Transverse colon (tissue), 4 donors: Measurements from ENCODE around the gene PLCB2. TPM values are rescaled to one million over a fixed set of nuclear protein-coding genes. Genes with fewer than 3 reads are reported as not detected.
A peak's percentile ranks its signal among the peaks of the same experiment; 100 is the strongest.

ENCODE experiments used
- DNase-seq: peaks from one replicate; pipeline ENCODE4 v3.0.0-alpha.2; 2019
- H3K27ac ChIP-seq, 4 donors: fragments of 200-600 bp; sonication (generic); 2 replicates each; pipeline ENCODE4 v1.5.1; 2016 to 2018; ENCODE audit warnings: inconsistent platforms in 4 of 4
- H3K27me3 ChIP-seq: fragments of 200-600 bp; sonication (generic); 2 replicates; pipeline ENCODE4 v1.5.1; 2017; ENCODE audit warnings: inconsistent platforms
- H3K36me3 ChIP-seq, 4 donors: fragments of 200-600 bp; sonication (generic); 2 replicates each; pipeline ENCODE4 v1.5.1; 2017 to 2019; ENCODE audit warnings: inconsistent platforms in 4 of 4
- H3K4me1 ChIP-seq, 4 donors: fragments of 200-600 bp; sonication (generic); 2 replicates each; pipeline ENCODE4 v1.5.1; 2017 to 2020; ENCODE audit warnings: inconsistent platforms in 4 of 4
- H3K4me3 ChIP-seq, 4 donors: fragments of 200-600 bp; sonication (generic); 1 replicate in 1 of 4; 2 replicates in 3 of 4; pipeline versions ENCODE4 v1.5.1 to v1.6.1; 2017 to 2019; ENCODE audit warnings: inconsistent platforms in 4 of 4
- H3K9me3 ChIP-seq, 2 donors: fragments of 200-600 bp; sonication (generic); 2 replicates each; pipeline ENCODE4 v1.5.1; 2017 to 2019; ENCODE audit warnings: inconsistent platforms in 2 of 2
- CTCF ChIP-seq, 5 experiments: fragments of 200-600 bp in 3 of 5; fragments of 450-650 bp in 2 of 5; sonication (generic) in 3 of 5; IDR thresholded peaks; 1 replicate in 2 of 5; 2 replicates in 3 of 5; pipeline ENCODE4 v1.5.1; 2016 to 2017; ENCODE audit warnings: antibody characterized with exemption in 5 of 5, inconsistent platforms in 3 of 5, mild to moderate bottlenecking in 2 of 5, moderate library complexity in 1 of 5
- EP300 ChIP-seq: sonication (generic); formaldehyde crosslinking; IDR thresholded peaks from one replicate; pipeline ENCODE4 v1.6.1; 2017; ENCODE audit warnings: antibody characterized with exemption, low read depth
- POLR2A ChIP-seq: fragments of 450-650 bp; IDR thresholded peaks from one replicate; pipeline ENCODE4 v1.6.1; 2016; ENCODE audit warnings: antibody characterized with exemption, mild to moderate bottlenecking, moderate library complexity
- POLR2AphosphoS5 ChIP-seq, 3 donors: sonication (generic); formaldehyde crosslinking; IDR thresholded peaks; one replicate each; pipeline ENCODE4 v1.6.1; 2016; ENCODE audit warnings: antibody characterized with exemption in 3 of 3
- WGBS, 2 donors: methylation state at CpG; one replicate each; pipeline ENCODE4 v1.1.5; 2018; ENCODE audit warnings: low coverage in 1 of 2; 5-methylcytosine and 5-hydroxymethylcytosine counted together
- in situ Hi-C, 4 donors: fragments of 200-750 bp; cut with MboI; loops; one replicate each; pipeline versions ENCODE4 v1.15.0 to v1.15.1; 2017; ENCODE audit warnings: low sequenced_read_pairs in 3 of 4, low pct_ligation_motif_present in 1 of 4, low pct_unique_long_range_greater_than_20kb in 1 of 4
- intact Hi-C: fragments of 100-400 bp; cut with DNase I; formaldehyde crosslinking; loops from one replicate; pipeline ENCODE4 v1.15.1; 2023; ENCODE audit warnings: low total_unique reads
- total RNA-seq, 4 donors: library from RNA; depleted of rRNA; stranded (reverse); fragments of >200 nt; gene quantifications; one replicate each; pipeline ENCODE4 v1.1.0, GENCODE V29; 2016

PLCB2 gene
- total RNA-seq, 4 donors from 2014 or later, result 5.5 to 143 (median 12.0) TPM

GRCh38 chr15:40266828-40267304, 40.9 kb downstream of the PLCB2 start:
- H3K36me3 ChIP-seq, result no peaks in the 10 kb centered on the region
- 66% methylated on average over 7 of the region's 7 CpGs; no CpG with 5 or more reads in 1 of the 2 donors for WGBS, 2 donors
- H3K9me3 ChIP-seq, result no peaks in the 10 kb centered on the region
- TF ChIP-seq POLR2AphosphoS5 (IDR thresholded peaks at IDR 0.05), result peak in 1 of 3 donors; percentile 19
- no peak for TF ChIP-seq EP300
- no peak for TF ChIP-seq CTCF (IDR thresholded peaks at IDR 0.05)
- no peak overlapping the region for H3K4me3 ChIP-seq
- H3K4me1 ChIP-seq, result peaks cover 0 to 21% (median 14%) of the 10 kb centered on the region in 4 donors
- in situ Hi-C loops, result loop anchor here in 1 of 4 donors (25.0 kb wide), 1 partner anchor 230 kb away; the partner anchor contains the start of gene SRP14
- peak overlapping the region in 2 of 4 donors; percentile 27 to 56 for H3K27ac ChIP-seq
- intact Hi-C loops, result no loop called here
- H3K27me3 ChIP-seq, result no peaks in the 10 kb centered on the region
- DNase-seq, result peak; percentile 45

- no peaks in the 10 kb centered on the region for H3K36me3 ChIP-seq
- no peak overlapping the region for H3K4me3 ChIP-seq
- H3K27me3 ChIP-seq, result no peaks in the 10 kb centered on the region
- TF ChIP-seq EP300 (no peak), POLR2AphosphoS5 (IDR thresholded peaks at IDR 0.05) (no peak), POLR2A (no peak), CTCF (IDR thresholded peaks at IDR 0.05) (no peak)
- WGBS, 2 donors, result 84% methylated on average over 13 of the region's 20 CpGs; no CpG with 5 or more reads in 1 of the 2 donors
- H3K4me1 ChIP-seq, result peaks cover 0 to 21% (median 14%) of the 10 kb centered on the region in 4 donors
- H3K27ac ChIP-seq, result peak overlapping the region in 1 of 4 donors; percentile 50
- in situ Hi-C loops, result loop anchor here in 1 of 4 donors (25.0 kb wide), 1 partner anchor 229 kb away; the partner anchor contains the start of gene SRP14
- DNase-seq, result no peak
- intact Hi-C loops, result no loop called here
- H3K9me3 ChIP-seq, result no peaks in the 10 kb centered on the region
Measured at GRCh38 chr15:40265875-40266274, 41.9 kb downstream of the PLCB2 start.

- no peak overlapping the region for H3K4me3 ChIP-seq
- H3K36me3 ChIP-seq, result no peaks in the 10 kb centered on the region
- no peak overlapping the region for H3K27ac ChIP-seq
- intact Hi-C loops, result no loop called here
- H3K27me3 ChIP-seq, result no peaks in the 10 kb centered on the region
- H3K4me1 ChIP-seq, result peaks cover 0 to 21% (median 14%) of the 10 kb centered on the region in 4 donors
- no peaks in the 10 kb centered on the region for H3K9me3 ChIP-seq
- in situ Hi-C loops, result loop anchor here in 1 of 4 donors (25.0 kb wide), 1 partner anchor 228 kb away; the partner anchor contains the start of gene SRP14
- TF ChIP-seq CTCF (IDR thresholded peaks at IDR 0.05) (no peak), EP300 (no peak), POLR2AphosphoS5 (IDR thresholded peaks at IDR 0.05) (no peak)
- 80% methylated on average over 1 to 9 of the region's 10 CpGs for WGBS, 2 donors
- no peak for DNase-seq
Measured at GRCh38 chr15:40265355-40265754, 42.4 kb downstream of the PLCB2 start.

- 18 to 70% methylated on average over 2 to 16 of the region's 16 CpGs for WGBS, 2 donors
- Histone ChIP-seq H3K27me3 (no peaks in the 10 kb centered on the region), H3K4me3 (no peak overlapping the region), H3K9me3 (no peaks in the 10 kb centered on the region), H3K27ac (no peak overlapping the region), H3K36me3 (no peaks in the 10 kb centered on the region), H3K4me1 (peaks cover 0 to 21% (median 14%) of the 10 kb centered on the region in 4 donors)
- in situ Hi-C loops (loop anchor here in 1 of 4 donors (25.0 kb wide), 1 partner anchor 227 kb away; the partner anchor contains the start of gene SRP14), intact Hi-C loops (no loop called here)
- DNase-seq, result no peak
- TF ChIP-seq EP300 (no peak), POLR2AphosphoS5 (IDR thresholded peaks at IDR 0.05) (no peak), CTCF (IDR thresholded peaks at IDR 0.05) (no peak), POLR2A (no peak)
Measured at GRCh38 chr15:40264321-40265153, 43.2 kb downstream of the PLCB2 start.
